Measurements from ENCODE around the gene CPOX. TPM values are rescaled to one million over a fixed set of nuclear protein-coding genes. Genes with fewer than 3 reads are reported as not detected.

The CPOX gene
- total RNA-seq: 29.8 and 37.4 TPM in 2 replicates

DNA sequence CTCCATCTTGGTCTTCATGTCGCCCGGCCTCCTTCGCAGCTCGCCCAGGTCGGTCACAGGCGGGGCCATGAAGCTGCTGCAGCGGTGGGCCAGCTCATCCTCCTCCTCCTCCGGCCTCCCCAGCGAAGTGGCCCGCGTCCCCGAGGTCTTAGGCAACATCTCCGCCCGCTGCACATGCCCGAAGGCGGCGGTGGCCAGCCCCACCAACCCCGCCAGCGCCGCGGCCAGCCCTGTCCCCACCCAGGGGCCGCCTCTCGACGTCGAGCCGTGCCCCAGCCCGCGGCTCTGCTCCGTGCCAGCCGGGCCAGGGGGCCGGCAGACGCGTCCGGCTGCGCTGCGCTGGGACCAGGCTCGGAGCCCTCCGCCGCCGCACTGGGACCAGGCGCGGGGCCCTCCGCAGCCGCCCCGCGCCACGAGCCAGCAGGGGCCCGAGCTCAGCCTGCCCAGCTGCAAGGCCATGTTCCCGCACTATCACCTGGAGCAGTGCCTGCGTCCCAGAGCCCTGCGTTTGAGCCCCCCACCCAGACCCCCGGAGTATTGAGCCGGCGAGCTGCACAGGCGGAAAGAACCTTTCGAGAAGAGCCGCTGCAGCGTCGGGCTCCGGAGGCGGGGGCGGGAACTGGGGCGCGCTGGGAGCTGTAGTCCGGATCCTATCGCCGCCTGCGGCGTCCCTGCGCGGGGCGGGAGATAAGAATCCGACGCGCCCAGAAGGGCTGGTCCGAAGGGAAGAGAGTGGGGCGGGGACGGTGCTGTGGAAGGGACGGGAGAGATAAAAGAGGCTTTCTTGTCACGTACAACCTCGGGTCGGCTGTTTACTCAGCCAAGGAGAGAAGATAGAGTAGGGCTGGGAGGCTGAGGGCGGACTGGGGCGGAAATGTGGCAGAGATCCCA, at the start of gene CPOX:
CPOX (minus strand) TSS at position 566 of the 891 bp plus-strand sequence; CDS start at position 459, 107 bp downstream.

DNA sequence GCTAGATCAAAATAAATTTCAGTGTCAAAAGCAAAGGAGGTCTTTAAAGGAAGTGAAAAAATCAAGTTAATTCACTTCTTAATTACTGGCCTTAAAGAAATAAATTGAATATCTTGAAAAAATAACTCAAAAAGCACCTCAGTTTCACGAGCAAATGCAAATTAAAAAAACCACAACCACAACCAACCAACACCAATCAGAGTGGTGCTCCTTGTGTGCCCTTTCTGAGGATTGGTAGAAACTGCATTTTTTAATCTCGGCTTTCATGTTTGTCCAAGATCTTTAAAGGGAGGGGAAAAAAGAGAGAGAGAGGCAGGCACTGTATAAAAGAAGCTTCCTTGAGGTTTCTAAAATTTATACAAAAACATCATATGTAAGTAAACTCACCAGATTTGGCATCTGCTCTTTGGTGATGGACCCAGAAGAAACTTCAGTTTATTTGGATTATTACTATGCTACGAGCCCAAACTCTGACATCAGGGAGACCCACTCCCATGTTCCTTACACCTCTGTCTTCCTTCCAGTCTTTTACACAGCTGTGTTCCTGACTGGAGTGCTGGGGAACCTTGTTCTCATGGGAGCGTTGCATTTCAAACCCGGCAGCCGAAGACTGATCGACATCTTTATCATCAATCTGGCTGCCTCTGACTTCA, 61.7 kb downstream of the CPOX start, which contains the start of gene GPR15:
GPR15 (plus strand) TSS at position 357 of the 653 bp plus-strand sequence; CDS start at position 413, 56 bp downstream.

Other genes starting within 250 kb of the CPOX start
- not detected in 2 replicates for gene OR5K4, start 239.8 kb downstream of the CPOX start, total RNA-seq
- gene OR5K3, start 202.9 kb downstream of the CPOX start, total RNA-seq: not detected in 2 replicates
- not detected in 2 replicates for gene OR5K1, start 130.4 kb downstream of the CPOX start, total RNA-seq
- not detected in 2 replicates for gene OR5K2, start 95.9 kb downstream of the CPOX start, total RNA-seq
- gene CLDND1, start 70.7 kb downstream of the CPOX start, total RNA-seq: 82.9 and 83.1 TPM in 2 replicates
- gene GPR15, start 61.6 kb downstream of the CPOX start, total RNA-seq: not detected in 2 replicates
- 4.5 and 10.8 TPM in 2 replicates for gene ST3GAL6, start 169.7 kb upstream of the CPOX start, total RNA-seq